HG03064 (cell line): ENCODE measurements around the gene APH1B.

Experiments used
- ATAC-seq: cut with Tn5 transposase; IDR thresholded peaks from one replicate; pipeline ENCODE4 v1.9.1; 2021; ENCODE audit warnings: low read depth; ENCODE audit not compliant: unreplicated experiment

Gene APH1B

DNA sequence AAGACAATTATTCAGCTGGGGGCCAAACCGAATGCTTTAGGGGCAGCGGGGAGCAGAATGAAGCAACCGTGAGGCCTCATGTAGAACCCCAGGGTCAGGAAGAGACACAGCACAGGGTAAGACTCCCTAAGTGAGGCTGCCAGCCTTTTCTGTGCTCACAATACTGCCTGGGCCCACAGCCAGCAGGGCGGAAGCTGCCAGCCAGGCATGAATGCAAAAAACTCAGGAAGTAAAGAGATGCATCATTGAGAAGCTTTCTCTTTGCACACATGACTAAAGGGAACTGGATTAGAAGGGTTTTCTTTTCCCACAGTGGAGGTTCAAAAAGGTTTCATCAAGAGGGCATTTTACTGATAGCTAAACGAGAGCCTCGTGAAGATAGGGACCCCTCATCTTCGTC lies 71.0 kb downstream of the APH1B start:
- ATAC-seq: no peak

DNA sequence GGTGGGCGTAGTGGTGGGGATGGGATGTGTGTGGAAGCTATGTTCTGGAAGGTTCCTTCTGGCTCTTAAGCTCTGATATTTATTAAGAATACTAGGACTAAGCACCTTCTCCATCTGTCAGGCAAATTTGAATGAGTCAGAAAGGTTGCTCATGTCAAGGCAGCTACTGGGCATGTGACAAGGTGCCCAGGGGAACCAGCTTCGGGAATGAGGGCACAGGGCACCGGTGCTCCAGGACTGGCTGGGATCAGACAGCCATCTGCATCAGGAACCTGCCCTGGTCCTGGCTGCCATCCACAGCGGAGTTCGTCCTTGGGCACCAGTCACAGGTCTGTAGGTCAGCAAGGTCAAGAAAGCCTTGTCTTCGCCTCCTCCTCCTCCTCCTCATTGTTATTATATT lies 71.8 kb downstream of the APH1B start:
- no peak for ATAC-seq

DNA sequence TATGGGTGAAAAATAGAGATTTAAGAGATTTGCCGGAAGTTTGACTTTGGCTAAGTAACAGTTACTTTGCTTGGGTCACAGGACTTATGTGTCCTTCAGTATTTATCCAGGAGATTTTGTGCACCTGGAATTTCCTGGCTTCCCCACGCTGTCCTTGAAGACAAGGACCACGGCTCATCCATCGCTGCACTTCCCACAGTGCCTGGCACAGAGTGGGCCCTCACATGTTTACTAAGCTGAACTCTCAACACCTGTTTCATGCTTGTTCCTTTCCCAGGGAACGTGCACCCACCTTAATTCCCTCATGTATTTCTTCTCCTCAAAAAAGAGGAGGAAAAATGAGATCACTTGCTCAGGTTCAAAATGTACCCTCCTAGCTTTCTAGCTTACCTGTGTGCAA lies 72.2 kb downstream of the APH1B start:
- no peak for ATAC-seq

DNA sequence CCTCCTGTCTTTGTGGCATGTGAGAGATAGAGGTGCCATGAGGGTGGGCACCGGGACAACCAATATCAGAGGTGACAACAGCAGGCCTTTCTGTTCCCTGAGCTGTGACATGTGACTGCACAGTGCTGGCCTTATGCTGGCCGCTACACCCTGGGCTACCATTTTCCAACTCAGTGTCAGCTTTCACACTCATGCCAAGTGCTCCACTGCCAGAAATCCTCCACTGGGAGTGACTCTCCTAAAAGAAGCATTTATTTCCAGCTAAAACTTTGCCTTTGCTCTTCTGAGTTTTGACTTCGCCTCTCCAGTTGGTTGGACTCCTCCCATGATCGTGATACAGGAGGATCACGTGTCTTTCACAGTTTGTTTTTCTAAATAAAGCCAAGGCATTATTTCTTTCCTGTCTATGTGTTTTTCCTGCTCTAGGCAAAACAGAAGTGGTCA lies 72.8 kb downstream of the APH1B start:
- no peak for ATAC-seq

DNA sequence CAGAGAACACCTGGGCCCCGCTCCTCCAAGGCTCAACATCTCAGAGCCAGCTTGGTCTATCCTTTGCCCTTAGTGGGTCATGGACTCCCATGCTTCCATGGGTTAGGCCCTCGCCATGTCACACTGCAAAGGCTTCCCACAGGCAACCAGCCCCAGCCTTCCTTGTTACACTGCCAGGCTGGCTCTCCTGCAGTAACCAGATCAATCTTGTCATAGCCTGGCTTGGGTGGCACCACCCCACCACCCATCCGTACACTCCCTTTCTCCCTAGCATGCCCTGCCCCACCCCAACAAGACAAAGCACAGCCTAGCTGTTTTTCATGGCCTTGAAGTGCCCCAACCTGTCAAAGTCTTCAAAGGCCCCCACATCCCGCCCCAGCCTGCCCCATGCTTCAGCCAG lies 73.8 kb downstream of the APH1B start:
- no peak for ATAC-seq

DNA sequence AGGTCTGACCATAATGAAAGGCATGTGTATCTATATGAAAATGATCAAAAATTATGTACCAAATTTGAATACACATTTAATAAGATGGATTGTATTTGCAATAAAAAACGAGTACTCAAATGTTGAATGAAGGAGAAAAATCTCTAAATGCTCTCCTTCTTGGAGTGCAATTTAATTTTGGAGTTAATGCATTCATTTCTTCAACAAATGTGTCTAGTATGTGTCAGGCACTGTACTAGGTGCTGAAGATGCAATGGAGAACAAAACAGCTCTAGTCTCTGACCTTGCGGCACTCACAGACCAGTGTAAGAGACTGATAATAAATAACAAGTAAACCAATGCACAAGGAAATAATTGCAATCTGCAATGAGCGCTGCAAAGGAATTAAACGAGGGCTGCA lies 75.4 kb downstream of the APH1B start:
- no peak for ATAC-seq

DNA sequence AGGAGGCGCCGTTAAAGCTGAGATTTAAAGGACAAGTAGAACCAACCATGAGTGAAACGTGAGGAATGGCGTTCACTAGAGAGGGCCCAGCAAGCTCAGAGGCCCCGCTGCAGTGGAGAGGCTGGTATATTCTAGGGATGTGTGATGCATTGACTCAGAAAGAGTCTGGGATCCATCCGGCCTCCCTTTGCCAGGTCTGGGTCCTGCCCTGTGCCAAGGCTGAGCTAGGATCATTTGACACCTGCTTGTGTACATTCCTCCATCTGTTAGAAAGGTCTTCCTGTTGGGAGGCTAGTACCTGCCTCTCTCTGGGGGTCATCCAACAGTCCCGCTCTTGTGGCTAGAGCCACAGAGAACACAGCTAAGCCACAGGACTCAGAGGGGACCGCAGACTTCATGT lies 75.9 kb downstream of the APH1B start:
- no peak for ATAC-seq

DNA sequence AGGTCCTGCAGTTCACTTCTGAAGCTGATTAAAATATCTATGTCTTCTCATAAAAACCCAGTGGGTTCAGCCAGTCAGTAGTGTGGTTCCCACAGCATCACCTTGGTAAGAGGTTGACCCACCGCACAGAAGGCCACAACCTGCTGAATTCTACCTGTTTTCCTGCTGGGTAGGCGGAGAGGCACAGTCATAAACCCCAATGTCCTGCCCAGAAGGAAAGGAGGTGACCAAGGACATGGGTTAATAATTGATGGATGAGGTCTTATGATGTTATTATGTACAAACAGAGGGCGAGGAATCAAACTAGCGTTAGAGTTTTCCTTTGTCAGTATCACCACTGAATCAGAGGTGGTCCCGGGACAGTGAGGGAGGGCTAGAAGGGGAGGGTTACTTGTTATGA lies 76.5 kb downstream of the APH1B start:
- no peak for ATAC-seq

DNA sequence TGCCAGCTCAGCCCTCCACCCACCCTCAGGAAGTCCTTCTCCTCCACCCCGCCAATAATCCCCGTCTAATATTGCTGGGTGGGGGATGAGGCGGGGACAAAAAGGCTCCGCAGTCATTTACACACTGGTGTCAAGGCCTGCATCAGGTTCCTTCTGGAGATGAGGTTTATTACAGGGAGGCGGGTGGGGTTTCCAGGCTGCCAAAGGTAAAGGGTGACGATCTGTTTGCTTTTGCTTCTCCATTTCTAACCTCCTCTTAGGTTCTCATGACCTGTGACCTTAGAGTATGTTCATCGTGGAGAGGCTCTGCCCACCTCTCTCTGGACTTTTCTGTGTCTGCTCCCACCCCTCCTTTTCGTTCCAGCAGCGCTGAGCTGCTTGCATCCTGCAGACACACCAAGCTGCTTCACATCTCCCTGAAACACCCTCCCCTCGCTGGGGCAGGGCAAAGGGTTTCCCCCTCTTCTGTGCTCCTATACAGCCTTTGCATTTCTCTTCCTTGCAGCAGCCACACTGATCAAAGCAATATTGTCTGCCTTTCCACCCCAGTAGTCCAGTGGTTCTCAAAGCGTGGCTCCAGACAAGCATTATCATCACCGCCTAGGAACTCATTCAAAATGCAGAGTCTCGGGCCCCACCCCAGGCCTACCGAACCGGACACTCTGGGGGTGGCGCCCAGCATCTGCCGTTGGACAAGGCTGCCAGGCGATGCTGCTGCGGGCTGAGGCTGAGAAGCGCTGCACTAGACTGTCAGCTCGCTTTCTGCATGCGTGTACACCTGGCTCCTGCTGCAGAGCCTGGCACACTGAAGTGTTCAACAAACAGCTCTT lies 77.6 kb downstream of the APH1B start:
- ATAC-seq: no peak

DNA sequence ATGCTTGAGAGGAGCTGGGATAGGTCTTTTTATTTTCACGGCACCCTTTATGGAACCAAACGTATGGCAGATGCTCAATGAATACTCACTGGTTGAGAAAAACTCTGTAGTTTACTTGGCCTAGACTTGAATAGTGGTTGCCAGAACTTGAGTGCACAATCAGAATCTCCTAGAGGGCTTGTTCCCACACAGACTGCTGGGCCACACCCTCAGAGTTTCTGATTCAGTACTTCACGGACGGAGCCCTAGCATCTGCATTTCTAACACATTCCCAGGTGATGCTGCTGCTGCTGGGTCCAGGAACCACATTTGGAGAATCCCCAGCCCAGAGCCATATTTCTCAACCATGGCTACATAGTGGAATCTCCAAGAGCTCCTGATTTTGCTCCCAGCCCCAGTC lies 79.7 kb downstream of the APH1B start:
- no peak for ATAC-seq

DNA sequence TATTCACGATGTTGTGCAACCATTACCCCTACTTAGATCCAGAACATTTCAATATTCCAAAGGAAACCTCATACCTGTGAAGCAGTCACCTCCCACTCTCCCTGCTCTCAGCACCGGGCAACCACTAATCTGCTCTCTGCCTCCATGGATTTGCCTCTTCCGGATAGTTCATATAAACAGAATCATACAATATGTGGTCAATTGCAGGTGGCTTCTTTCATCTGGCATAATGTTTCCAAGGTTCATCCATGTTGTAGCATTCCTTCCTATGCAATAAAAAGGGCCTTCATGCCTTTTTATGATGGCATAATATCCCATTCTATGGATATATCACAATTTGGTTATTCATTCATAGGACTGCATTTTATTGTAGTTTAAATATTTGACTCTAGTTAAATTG lies 80.3 kb downstream of the APH1B start:
- no peak for ATAC-seq

DNA sequence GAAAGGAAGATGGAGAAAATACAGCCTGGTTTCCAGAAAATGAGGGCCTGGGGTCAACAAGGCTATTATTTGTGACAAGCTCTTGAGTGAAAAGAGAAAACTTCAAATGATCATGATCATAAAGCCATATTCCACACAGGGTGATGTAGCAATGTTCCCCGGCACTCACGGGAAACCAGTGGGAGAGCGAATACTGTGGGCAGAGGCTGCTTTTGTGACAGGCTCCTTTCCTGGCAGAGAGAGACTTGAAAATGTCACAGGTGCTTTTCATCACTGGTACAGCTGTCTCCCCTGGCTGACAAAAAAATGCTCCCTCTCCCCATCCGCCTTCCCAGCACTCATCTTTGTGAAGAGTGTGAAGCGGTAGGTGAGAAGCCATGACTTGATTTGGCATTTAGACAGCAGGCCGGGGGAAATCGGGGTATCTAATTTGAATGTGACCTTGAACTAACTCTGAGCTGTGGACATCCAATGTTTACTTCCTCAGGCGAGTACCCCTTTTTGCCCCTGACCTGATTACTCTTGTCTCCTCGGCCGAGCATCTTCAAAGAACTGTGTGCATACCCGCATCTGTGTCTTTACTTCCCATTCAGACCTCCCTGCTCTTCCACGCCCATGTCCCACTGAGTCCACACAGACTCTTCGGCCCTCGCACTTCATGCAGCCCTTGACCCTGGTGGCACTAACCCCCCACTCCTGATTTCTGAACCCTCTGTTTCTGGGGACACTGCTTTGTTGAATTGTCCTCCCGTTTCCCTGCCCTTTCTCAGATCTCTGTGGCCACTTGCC lies 81.0 kb downstream of the APH1B start:
- no peak for ATAC-seq
